SU-DHL-6 (cell line): ENCODE data around the gene SFXN1.

ENCODE experiments used
- EZH2phosphoT487 ChIP-seq: fragments of 200-600 bp; sonication (generic), shearing (Covaris generic); conservative IDR thresholded peaks from 2 replicates; pipeline ENCODE4 v1.6.1; 2018; ENCODE audit warnings: mild to moderate bottlenecking, antibody characterized with exemption, low read length, moderate library complexity, mixed read lengths
- TF ChIP-seq, protein P1 (sequence below): fragments of 200-600 bp; sonication (generic); IDR thresholded peaks from one replicate; pipeline ENCODE4 v1.5.1; 2017; ENCODE audit warnings: antibody characterized with exemption, mild to moderate bottlenecking, low read length, moderate library complexity; ENCODE audit not compliant: insufficient read depth, poor library complexity, severe bottlenecking

DNA sequence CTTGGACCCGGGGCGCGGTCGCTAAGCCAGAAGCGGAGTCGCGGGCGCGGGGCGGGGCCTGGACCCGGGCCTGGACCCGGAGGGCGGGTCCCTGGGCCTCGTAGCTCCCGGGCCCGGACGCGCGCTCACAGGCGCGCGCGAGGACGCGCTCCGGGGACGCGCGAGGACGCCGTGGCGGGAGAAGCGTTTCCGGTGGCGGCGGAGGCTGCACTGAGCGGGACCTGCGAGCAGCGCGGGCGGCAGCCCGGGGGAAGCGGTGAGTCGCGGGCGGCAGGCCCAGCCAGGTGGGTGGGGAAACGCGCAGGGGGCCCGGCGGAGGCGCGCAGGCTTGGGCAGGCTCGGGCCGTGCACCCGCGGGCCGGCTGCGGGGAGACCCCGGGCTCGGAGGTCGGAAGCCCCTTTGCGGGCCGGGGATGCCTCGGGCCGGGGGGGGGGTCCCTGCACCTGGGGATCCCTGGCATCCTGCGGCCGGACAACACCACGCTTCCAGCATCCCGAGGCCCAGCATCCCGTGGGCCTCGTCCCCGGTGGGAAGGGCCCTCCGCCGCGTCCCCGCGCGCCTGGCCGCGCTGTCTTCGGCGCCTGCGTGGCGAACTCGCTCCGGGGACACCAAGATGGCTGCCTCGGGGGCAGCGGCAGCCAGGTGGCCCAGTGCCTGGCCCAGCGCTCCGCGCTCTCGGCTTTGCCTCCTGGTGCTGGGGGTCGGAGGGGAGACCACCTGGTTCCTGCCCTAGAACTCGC lies at the start of gene SFXN1:
- TF ChIP-seq, protein P1, sequence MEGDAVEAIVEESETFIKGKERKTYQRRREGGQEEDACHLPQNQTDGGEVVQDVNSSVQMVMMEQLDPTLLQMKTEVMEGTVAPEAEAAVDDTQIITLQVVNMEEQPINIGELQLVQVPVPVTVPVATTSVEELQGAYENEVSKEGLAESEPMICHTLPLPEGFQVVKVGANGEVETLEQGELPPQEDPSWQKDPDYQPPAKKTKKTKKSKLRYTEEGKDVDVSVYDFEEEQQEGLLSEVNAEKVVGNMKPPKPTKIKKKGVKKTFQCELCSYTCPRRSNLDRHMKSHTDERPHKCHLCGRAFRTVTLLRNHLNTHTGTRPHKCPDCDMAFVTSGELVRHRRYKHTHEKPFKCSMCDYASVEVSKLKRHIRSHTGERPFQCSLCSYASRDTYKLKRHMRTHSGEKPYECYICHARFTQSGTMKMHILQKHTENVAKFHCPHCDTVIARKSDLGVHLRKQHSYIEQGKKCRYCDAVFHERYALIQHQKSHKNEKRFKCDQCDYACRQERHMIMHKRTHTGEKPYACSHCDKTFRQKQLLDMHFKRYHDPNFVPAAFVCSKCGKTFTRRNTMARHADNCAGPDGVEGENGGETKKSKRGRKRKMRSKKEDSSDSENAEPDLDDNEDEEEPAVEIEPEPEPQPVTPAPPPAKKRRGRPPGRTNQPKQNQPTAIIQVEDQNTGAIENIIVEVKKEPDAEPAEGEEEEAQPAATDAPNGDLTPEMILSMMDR, result no peak
- no peak for TF ChIP-seq EZH2phosphoT487
